A673 (cell line): ENCODE measurements around the gene ST7. TPM values are rescaled to one million over a fixed set of nuclear protein-coding genes. Genes with fewer than 3 reads are reported as not detected.
A peak's percentile ranks its signal among the peaks of the same experiment; 100 is the strongest.

Experiments
- BruUV-seq: library from RNA; stranded (reverse); fragments of 400-500 nt; replicated peaks from 2 replicates; lab custom pipeline; 2021; lab: Mats Ljungman, UMichigan
- CTCF ChIA-PET: fragments of 300-600 bp; sonication (Branson Sonifier 250); formaldehyde crosslinking; loops from one replicate; lab custom pipeline; 2022; ENCODE audit warnings: antibody characterized with exemption; lab: Charles Lee
- POLR2A ChIA-PET: fragments of 300-600 bp; sonication (Branson Sonifier 250); formaldehyde crosslinking; loops from one replicate; lab custom pipeline; 2022; ENCODE audit warnings: antibody characterized with exemption; ENCODE audit not compliant: low non-redundant PET; lab: Charles Lee
- DNase-seq: peaks from one replicate; pipeline ENCODE4 v3.0.0-alpha.2; 2015; ENCODE audit warnings: low spot score
- H3K27ac ChIP-seq: fragments of 200-600 bp; sonication (generic); 2 replicates; pipeline ENCODE4 v1.5.1; 2016; ENCODE audit warnings: mixed run types, low read depth, mild to moderate bottlenecking, mixed read lengths, antibody characterized with exemption, low read length; ENCODE audit not compliant: poor library complexity, severe bottlenecking
- H3K27me3 ChIP-seq: fragments of 200-600 bp; sonication (generic); replicated peaks from 2 replicates; pipeline ENCODE4 v1.6.1; 2017; ENCODE audit warnings: mixed run types, low read depth, mild to moderate bottlenecking, mixed read lengths, antibody characterized with exemption, low read length; ENCODE audit not compliant: insufficient read depth, poor library complexity
- H3K36me3 ChIP-seq: fragments of 200-600 bp; sonication (generic); 2 replicates; pipeline ENCODE4 v1.6.1; 2016; ENCODE audit warnings: mixed run types, mild to moderate bottlenecking, mixed read lengths, antibody characterized with exemption, low read length; ENCODE audit not compliant: insufficient read depth, poor library complexity, severe bottlenecking
- H3K4me1 ChIP-seq: fragments of 200-600 bp; sonication (generic); 2 replicates; pipeline ENCODE4 v1.6.1; 2017; ENCODE audit warnings: mixed run types, mild to moderate bottlenecking, mixed read lengths, antibody characterized with exemption, low read length; ENCODE audit not compliant: insufficient read depth, poor library complexity, severe bottlenecking
- H3K4me3 ChIP-seq: fragments of 200-600 bp; sonication (generic); 2 replicates; pipeline ENCODE4 v1.5.1; 2016; ENCODE audit warnings: low read depth, mixed run types, mild to moderate bottlenecking, mixed read lengths, low read length; ENCODE audit not compliant: poor library complexity, severe bottlenecking
- H3K9me3 ChIP-seq: fragments of 200-600 bp; sonication (generic); 2 replicates; pipeline ENCODE4 v1.6.1; 2016; ENCODE audit warnings: mixed run types, low read depth, mild to moderate bottlenecking, mixed read lengths, antibody characterized with exemption, low read length; ENCODE audit not compliant: poor library complexity, severe bottlenecking
- EZH2 ChIP-seq: fragments of 200-600 bp; sonication (generic); IDR thresholded peaks from 2 replicates; pipeline ENCODE4 v1.6.1; 2017; ENCODE audit warnings: borderline replicate concordance, low read depth, mild to moderate bottlenecking, mixed read lengths, antibody characterized with exemption, low read length; ENCODE audit not compliant: poor library complexity, severe bottlenecking
- intact Hi-C: fragments of 100-400 bp; cut with micrococcal nuclease; formaldehyde crosslinking; loops from one replicate; pipeline ENCODE4 v1.10.0; 2022; ENCODE audit not compliant: unreplicated experiment
- total RNA-seq: library from RNA; stranded (reverse); gene quantifications from 2 replicates; pipeline ENCODE4 v1.2.3, GENCODE V29; 2021
- TF ChIP-seq, protein P1 (sequence below): fragments of 300-800, 200-600 bp; sonication (generic); conservative IDR thresholded peaks from 2 replicates; pipeline ENCODE4 v1.5.1; 2017; ENCODE audit warnings: low read depth, mild to moderate bottlenecking, antibody characterized with exemption, low read length, moderate library complexity, mixed read lengths

Gene ST7
- total RNA-seq, 1 experiment from 2014 or later = 24.3 TPM

- BruUV-seq = no TSS peak
- TF ChIP-seq, protein P1, sequence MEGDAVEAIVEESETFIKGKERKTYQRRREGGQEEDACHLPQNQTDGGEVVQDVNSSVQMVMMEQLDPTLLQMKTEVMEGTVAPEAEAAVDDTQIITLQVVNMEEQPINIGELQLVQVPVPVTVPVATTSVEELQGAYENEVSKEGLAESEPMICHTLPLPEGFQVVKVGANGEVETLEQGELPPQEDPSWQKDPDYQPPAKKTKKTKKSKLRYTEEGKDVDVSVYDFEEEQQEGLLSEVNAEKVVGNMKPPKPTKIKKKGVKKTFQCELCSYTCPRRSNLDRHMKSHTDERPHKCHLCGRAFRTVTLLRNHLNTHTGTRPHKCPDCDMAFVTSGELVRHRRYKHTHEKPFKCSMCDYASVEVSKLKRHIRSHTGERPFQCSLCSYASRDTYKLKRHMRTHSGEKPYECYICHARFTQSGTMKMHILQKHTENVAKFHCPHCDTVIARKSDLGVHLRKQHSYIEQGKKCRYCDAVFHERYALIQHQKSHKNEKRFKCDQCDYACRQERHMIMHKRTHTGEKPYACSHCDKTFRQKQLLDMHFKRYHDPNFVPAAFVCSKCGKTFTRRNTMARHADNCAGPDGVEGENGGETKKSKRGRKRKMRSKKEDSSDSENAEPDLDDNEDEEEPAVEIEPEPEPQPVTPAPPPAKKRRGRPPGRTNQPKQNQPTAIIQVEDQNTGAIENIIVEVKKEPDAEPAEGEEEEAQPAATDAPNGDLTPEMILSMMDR = no peak
- TF ChIP-seq EZH2 = no peak
Measured at GRCh38 chr7:116979430-116979829, 26.1 kb downstream of the ST7 start.

DNA sequence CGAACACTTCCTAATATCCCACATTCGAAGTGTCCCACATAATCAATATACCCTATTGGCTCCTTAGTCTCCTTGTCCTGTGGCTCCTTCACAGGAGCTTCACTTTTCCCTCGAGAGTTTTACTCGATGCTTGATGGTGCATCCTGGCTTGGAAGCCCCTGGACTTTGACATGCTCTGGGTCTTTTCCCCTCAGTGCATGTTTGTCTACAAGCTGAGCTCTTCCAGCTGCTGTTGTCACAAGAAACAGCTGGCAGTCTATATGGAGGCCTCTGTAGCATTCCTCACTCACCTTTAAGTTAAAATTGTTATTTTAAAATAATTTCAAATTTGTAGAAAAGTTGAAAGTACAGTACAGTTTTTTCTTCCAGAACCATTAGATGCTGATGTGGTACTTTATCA, 27.1 kb downstream of the ST7 start:
- CTCF ChIA-PET = no interaction called here

More at GRCh38 chr7:116979430-116979829, 26.1 kb downstream of the ST7 start:
- peak; percentile 69 for DNase-seq
- Histone ChIP-seq H3K36me3 (no peaks in the 10 kb centered on the region), H3K9me3 (no peaks in the 10 kb centered on the region), H3K4me3 (no peak overlapping the region), H3K27me3 (no peaks in the 10 kb centered on the region), H3K4me1 (peaks cover 36% of the 10 kb centered on the region), H3K27ac (peak overlapping the region; percentile 31)
- ChIA-PET CTCF (no interaction called here), POLR2A (no interaction called here)
- intact Hi-C loops = no loop called here

GRCh38 chr7:116981939-116982338, 28.6 kb downstream of the ST7 start:
- Histone ChIP-seq H3K4me1 (peaks cover 34% of the 10 kb centered on the region), H3K36me3 (no peaks in the 10 kb centered on the region), H3K27me3 (no peaks in the 10 kb centered on the region), H3K4me3 (no peak overlapping the region), H3K27ac (no peak overlapping the region), H3K9me3 (no peaks in the 10 kb centered on the region)
- DNase-seq = no peak
- intact Hi-C loops = no loop called here
- POLR2A ChIA-PET = interaction anchor here (0.6 kb wide), 1 partner anchor 158 kb away, joined by 5 read pairs; no protein-coding TSS in a partner anchor
- TF ChIP-seq EZH2 = no peak
- TF ChIP-seq, protein P1 = no peak
- no TSS peak for BruUV-seq
- CTCF ChIA-PET = no interaction called here

More for the DNA sequence above, 27.1 kb downstream of the ST7 start:
- TF ChIP-seq, protein P1 = no peak
- no peak for TF ChIP-seq EZH2
- Histone ChIP-seq H3K9me3 (no peaks in the 10 kb centered on the region), H3K27me3 (no peaks in the 10 kb centered on the region), H3K4me3 (no peak overlapping the region), H3K36me3 (no peaks in the 10 kb centered on the region), H3K4me1 (peaks cover 36% of the 10 kb centered on the region), H3K27ac (no peak overlapping the region)
- no TSS peak for BruUV-seq
- intact Hi-C loops = no loop called here
- POLR2A ChIA-PET = no interaction called here
- DNase-seq = no peak
